Inflammatory macrophage treated with lipopolysaccharide for 1 hour (primary cell): ENCODE data around the gene SELENOO.

ENCODE experiments used
- DNase-seq, 2 donors: peaks; one replicate each; pipeline ENCODE4 v3.0.0-alpha.2; 2020 to 2022

SELENOO gene

DNA sequence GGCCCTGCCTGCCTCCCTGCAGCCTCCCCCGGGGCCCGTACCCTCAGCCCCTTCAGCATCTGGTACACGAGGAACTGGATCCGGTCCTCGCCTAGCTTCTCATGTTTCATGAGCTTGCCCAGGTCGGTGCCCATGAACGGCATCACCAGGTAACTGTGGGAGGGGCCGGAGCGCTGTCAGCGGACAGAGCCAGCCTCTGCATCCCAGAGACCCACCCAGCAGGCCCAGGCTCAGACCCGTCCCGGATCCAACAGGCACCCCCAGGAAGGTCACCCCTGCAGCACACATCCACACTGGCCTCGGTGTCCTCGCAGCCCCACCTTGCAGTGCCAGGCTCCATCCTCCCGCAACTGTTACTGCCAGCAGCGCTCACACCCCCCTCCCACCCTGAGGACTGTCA is 56.2 kb downstream of the SELENOO start:
- DNase-seq: no peak

DNA sequence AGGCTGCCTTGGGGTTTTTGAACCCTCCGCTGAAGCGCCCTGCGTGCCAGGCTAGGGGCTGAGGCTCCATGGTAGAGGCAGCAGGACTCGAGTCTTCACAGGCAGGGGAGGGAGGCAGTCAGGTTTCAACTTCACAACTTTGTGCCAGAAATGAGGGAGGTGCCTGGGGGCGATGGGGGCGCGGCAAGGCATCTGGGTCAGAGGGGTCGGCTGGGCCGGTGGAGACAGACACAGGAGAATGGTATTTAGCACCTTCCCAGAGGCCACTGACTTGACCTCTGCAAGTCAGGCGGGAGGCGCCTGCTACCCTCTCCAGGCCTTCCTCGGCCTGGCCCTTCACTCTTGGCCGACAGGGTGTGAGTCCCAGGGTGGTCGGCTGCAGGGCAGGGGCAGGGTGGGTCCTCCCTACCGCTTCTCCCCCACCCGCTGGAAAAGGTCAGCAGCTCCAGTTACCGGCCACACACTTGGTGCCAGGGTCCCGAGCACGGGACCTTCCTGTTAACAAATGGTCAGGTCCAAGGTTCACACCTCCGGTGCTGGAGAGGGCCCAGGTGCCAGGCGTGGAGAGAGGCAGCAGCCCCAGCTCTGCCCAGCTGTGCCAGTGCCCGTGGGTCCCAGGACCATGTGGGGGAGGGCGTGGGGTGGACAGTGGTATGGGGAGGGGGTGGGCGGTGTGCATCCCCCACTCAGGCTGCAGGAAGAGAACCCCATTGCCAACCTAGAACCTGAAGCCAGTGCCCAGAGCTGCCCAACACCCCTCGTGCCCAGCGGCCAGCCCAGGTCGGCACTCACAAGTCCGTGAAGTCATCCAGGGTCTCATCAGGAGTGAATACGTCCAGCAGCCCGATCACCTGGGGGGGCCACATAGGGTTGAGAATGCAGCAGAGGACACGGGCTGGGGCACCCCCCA is 56.9 kb downstream of the SELENOO start:
- DNase-seq: no peak

DNA sequence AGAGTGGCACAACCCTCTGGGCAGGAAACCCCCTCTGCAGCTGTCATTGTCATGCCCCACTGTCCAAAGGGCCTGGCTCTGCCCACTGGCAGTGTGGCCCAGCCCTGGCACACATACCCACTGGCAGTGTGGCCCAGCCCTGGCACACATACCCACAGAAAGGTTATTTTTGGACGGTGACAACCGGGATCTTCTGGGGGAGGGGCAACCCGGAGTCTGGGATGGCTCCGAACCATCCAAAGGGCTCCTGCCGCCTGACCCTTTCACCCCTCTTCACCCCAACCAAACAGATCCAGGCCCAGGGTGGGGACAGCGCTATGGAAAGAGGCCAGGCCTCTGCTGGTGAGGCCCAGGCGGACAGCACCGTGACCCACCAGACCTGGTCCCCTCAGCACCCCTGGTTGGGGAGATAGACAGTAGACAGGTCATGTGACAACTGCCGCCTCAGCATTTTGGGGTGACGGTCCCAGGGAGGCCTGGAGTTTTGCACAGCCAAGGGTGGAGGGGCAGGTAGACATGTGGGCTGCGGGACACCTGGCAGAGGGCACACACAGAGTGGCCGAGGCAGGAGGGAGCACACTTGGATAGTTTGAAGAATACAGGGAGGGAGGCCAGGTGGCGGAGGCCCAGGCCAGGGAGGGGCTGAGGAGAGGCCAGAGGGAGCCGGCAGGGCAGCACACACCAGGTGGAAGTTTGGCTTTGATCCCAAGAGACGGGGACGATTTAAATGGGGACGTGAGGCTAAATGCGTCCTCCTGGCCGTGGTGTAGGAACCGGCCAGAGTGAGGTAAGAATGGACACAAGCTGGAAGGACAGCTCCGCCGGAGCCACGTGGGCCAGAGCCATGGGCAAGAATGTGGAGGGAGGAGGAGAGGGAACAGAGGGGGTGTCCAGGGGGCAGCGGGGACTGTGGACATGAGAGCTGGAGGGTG is 57.8 kb downstream of the SELENOO start:
- DNase-seq: no peak

DNA sequence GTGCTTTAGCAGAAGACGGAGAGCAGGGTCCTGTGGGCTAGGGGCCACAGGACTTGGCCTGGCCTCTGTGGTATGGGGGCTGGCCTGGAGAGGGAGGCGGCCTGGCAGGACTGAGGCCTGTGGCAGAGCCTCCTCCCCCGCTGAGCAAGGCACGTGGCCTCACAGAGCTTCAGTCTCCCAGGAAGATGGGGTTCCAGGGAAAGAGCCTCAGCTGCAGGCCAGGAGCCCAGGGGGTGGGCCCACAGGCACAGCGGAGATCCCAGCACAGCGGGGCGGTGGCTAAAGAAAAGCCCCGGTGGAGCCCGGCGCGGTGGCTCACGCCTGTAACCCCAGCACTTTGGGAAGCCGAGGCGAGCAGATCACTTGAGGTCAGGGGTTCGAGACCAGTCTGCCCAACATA is 58.5 kb downstream of the SELENOO start:
- DNase-seq: no peak

DNA sequence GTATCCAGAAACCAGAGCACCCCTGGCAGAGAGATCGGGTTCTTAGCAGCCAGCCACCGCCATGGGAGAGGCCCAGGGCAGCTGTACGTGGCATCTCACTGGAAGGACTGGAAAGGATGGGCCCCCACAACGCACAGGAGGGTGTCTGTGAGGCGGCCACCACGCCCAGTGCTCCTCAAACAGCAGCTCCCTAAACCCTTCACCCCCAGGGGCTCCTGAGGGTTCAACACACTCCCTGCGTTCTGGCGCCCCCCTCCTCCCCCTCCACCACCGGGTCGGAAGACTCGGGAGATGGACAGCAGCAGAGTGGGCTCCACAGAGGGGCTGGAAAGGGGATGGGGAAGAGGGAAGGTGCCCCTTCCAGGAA is 59.6 kb downstream of the SELENOO start:
- no peak for DNase-seq

DNA sequence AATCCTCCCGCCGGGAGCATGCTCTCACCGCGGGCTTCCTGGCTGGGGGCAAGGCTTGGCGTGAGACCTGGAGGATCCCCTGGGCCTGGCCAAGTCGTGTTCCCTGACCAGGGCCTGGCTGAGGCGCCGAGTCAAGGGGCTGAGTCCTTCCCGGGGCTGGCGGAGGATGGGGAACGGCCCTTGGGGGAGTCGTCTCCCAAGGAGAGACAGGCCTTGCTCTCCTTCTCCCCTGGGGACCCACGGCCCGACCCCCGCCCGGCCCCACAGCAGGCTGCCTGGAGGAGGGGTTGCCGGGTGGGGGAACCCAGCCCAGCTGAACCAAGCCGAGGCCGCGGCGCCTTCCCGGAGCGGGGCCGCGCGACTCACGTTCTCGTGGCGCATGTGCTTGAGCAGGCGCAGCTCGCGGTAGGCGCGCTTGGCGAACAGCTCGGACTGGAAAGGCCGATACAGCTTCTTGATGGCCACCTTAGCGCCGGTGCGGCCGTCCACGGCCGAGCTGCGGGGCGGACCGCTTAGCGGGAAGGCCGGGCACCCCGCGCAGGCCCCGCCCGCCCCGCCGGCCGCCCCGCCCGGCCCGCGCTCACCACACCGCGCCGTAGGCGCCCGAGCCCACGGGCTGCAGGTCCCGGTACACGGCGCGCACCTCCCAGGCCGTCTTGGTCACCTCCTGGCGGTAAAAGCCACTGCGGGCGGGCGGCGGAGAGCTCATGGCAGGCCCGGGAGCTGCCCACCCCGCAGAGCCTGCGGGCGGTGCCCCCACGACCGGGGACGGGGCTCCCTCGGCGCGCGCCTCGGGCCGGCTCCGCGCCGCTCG is 60.2 kb downstream of the SELENOO start:
- peak in 1 of 2 donors; percentile 20 for DNase-seq

DNA sequence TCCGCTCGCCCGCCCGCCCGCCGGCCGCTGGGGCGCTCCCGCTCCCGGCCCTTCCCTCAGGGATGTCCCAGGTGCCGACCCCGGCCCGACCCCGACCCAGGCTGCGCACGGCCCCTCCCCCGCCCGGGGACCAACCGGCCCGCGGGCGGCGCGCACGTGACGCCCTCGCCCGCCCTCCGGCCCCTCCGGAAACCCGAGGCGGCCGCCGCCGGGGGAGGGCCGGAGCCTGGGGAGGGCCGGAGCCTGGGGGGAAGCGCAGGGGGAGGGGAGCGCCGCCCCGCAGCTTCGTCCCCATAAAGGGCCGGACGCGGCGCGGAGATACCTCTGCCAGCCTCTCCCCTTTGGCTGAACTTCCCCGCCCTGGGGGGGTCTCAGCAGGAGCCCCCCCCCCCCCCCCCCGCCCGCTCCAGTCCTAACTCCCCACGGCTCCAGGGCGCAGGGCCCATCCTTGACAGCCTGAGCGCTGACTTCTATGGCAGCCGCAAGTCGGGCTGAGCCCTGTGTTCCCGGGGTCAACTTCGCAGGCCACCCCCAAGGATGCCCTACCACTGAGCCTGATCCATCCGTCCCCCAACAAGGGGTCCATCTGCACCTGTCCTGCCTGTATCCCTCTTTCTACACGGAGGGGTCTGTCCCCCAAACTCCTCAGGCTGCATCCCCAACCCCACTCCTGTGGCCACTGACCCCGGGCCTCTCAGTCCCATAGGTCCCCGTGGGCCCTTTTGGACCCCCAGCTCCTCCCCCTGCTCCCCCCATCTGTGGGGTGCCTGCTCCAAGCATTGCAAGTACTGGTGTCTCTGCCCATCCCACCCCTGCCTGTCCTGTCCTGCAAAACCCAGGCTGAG is 61.0 kb downstream of the SELENOO start, which contains the start of gene MAPK12:
Gene MAPK12 (minus strand): TSS at position 69 of the 845 bp plus-strand sequence. CDS start 174 bp downstream, outside the sequence.
- no peak for DNase-seq

DNA sequence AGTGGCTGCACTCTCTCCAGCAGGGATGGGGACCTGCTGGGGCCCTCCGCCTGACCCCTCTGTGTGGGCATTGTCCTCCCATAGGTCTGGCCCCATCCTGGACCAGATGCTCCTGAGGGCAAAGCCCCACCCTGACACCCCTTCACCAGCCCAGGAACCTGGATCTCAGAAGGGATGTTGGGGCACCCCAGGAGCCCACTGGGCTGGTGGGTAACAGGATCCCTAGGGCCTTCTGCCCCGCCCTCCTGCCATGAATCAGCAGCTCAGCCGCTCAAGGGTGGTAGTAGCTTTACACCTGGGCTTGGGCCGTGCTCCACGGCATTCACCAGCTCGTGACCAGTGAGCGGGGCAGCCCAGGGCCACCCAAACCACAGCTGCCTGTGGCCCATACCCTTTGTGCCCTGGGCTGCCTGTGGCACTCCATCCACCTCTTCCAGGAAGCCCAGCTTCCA is 61.7 kb downstream of the SELENOO start:
- DNase-seq: no peak

DNA sequence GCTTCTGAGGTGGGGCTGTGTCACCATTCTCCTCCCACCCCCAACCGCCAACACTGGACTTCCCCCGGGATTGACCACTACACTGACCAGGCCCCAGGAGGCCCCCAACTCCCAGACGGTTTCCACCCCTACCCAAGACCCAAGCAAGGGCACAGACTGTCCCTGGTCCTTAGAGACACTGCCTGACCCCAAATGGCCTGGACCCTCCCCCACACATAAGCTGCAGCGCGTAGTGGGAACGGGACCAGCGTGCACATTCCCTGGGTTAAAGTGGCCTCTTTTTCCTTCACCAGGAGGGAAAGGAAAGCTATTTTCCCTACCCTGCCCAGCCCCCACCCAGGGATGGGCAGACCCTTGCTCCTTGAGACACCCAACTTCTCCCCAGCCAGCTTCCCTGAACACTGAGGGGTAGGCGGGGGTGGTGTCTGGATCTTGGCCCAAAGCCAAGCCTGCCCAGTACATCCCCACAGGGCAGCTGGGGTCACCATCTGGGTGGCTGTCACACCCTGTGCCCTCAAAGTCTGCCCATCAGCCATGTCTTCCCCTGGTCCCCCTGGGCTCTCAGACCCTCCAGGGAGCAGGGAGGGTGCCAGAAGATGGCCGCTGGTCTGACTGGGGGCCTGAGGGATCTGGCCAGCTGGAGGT is 62.3 kb downstream of the SELENOO start:
- no peak for DNase-seq

DNA sequence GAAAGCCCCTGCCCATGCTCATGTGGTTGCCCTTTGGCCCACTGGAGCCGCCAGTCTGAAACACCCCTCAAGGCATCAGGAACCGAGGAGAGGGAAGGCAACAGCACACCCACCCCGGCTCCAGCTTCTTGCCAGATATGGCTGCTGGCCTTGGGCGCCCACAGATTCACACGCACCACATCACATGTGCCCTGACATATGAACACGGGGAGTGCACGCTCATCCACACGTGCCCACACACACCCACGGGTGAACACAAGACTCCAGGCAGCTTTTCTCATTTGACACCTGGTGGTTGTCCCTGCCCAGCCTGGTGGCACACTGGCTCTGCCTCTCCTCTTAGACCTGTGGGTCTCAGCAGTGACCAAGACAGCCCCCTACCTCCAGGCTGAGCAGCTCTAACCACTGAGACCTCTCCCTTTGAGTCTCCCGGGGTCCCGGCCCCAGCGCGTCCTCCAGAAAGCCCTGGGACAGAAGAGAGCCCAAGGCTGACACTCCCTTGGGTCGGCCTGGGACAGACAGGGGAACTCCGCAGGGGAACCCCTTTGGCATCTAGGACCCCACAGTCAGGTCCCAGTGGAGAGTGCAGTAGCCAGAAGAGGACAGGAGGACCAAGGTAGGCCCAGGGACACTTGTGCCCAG is 63.4 kb downstream of the SELENOO start:
- no peak for DNase-seq

DNA sequence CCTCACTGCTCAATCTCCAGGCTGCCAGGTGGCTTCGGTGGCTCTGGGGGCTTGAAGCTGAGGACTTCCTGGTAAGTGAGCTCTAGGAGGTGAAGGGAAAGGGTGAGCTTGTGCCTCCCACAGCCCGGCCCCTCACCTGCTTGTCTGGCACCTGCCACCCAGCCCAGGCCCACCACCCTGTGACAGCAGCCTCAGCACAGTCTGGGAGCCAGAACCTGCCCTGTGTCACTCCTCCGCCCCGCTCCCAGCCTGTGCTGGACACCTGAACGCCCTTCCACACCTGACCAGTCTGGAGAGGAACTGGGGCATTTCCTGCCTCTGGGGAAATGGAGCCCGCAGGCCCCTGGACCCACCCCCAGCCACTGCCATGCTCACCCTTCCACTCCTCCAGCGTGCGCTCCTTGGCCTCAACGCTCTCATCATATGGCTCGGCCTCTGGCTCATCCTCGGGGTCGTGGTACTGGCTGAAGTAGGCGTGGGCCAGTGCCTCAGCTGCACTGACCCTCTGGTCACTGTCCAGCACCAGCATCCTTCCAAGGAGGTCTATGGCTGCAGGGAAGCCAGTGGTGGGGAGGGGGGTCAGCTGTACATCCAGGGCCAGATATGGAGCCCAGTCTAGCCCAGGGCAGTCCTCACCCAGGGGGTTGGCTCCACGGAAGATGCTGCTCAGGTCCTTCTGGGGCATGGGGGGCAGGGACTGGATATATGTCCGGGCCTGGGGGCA is 64.3 kb downstream of the SELENOO start:
- no peak for DNase-seq

DNA sequence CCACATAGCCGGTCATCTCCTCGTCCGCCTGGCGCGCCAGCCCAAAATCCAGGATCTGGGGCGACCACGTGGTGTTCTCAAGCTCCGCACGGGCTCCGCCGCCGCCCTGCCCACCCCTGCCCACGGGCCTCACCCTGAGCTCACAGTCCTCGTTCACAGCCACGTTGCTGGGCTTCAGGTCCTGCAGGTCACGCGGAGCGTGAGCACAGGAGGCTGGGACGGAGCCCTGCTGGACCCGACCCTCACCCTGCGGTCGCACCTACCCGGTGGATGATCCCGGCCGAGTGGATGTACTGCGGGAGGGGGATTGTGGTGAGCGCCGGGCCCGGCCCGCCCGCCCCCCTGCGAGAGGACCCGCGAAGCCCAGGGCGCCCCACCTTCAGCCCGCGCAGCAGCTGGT is 66.2 kb downstream of the SELENOO start:
- DNase-seq: no peak
